Stomach (tissue), 9 donors: Measurements from ENCODE around the gene GUCY2C. TPM values are rescaled to one million over a fixed set of nuclear protein-coding genes. Genes with fewer than 3 reads are reported as not detected.

Source experiments
- DNase-seq, 2 donors: peaks; one replicate each; pipeline versions ENCODE4 v3.0.0 to v3.0.0-alpha.2; 2013 to 2019
- H3K27ac ChIP-seq, 5 donors: fragments of 200-600 bp in 4 of 5; sonication (generic) in 4 of 5; one replicate each; pipeline ENCODE4 v1.5.1; 2013 to 2019; ENCODE audit warnings: mild to moderate bottlenecking in 1 of 5, moderate library complexity in 1 of 5
- H3K27me3 ChIP-seq, 3 donors: fragments of 200-600 bp; sonication (generic); one replicate each; pipeline ENCODE4 v1.5.1; 2017 to 2019; ENCODE audit warnings: mixed run types in 1 of 3
- H3K36me3 ChIP-seq, 4 donors: fragments of 200-600 bp; sonication (generic); 1 replicate in 3 of 4; 2 replicates in 1 of 4; pipeline ENCODE4 v1.5.1; 2016 to 2019
- H3K4me1 ChIP-seq, 4 donors: fragments of 200-600 bp; sonication (generic); one replicate each; pipeline ENCODE4 v1.5.1; 2016 to 2019
- H3K4me3 ChIP-seq, 4 donors: fragments of 200-600 bp; sonication (generic) in 3 of 4; one replicate each; pipeline ENCODE4 v1.5.1; 2016 to 2019; ENCODE audit warnings: mild to moderate bottlenecking in 1 of 4
- H3K9me3 ChIP-seq, 4 donors: fragments of 200-600 bp; sonication (generic); one replicate each; pipeline ENCODE4 v1.5.1; 2016 to 2019
- CTCF ChIP-seq, 7 experiments: fragments of 450-650 bp in 4 of 7; fragments of 200-600 bp in 3 of 7; sonication (generic) in 3 of 7; IDR thresholded peaks; one replicate each; pipeline ENCODE4 v1.5.1; 2016 to 2019; ENCODE audit warnings: antibody characterized with exemption in 7 of 7, control low read depth in 2 of 7, mild to moderate bottlenecking in 1 of 7
- EP300 ChIP-seq: sonication (generic); formaldehyde crosslinking; IDR thresholded peaks from one replicate; pipeline ENCODE4 v1.6.1; 2017; ENCODE audit warnings: antibody characterized with exemption
- POLR2A ChIP-seq, 4 donors: fragments of 450-650 bp; IDR thresholded peaks; one replicate each; pipeline ENCODE4 v1.6.1; 2016; ENCODE audit warnings: antibody characterized with exemption in 4 of 4, control low read depth in 2 of 4, mild to moderate bottlenecking in 1 of 4, moderate library complexity in 1 of 4
- POLR2AphosphoS5 ChIP-seq, 3 donors: sonication (generic); formaldehyde crosslinking; IDR thresholded peaks; one replicate each; pipeline ENCODE4 v1.6.1; 2016; ENCODE audit warnings: antibody characterized with exemption in 3 of 3
- WGBS, 5 donors: extraction: QIAGEN DNeasy Blood & Tissue Kit in 3 of 5; methylation state at CpG; one replicate each; pipeline versions ENCODE4 v1.1.5 to v1.1.7; 2013 to 2018; 5-methylcytosine and 5-hydroxymethylcytosine counted together
- intact Hi-C: fragments of 100-400 bp; cut with DNase I; formaldehyde crosslinking; loops from one replicate; pipeline ENCODE4 v1.15.1; 2023; ENCODE audit warnings: low total_unique reads
- polyA plus RNA-seq, 3 donors: library from polyadenylated mRNA; stranded (reverse); fragments of 200-250 nt; gene quantifications; one replicate each; pipeline ENCODE4 v1.2.3, GENCODE V29; 2013
- total RNA-seq, 5 donors: library from RNA; depleted of rRNA; stranded (reverse); fragments of >200 nt; gene quantifications; one replicate each; pipeline versions ENCODE4 v1.1.0 to v1.2.3, GENCODE V29; 2014 to 2016
- donor health status: healthy with polysubstance abuse.
- donor health status: Bipolar disorder and iron deficiency.
- donor health status: healthy.

The GUCY2C gene
- total and polyA plus RNA-seq, 8 donors = 0.05 to 31.0 (median 1.4) TPM; not detected in 4

- Histone ChIP-seq H3K4me3 (no peak overlapping the region), H3K27ac (no peak overlapping the region), H3K36me3 (no peaks in the 10 kb centered on the region), H3K4me1 (peaks cover 0 to 22% (median 12%) of the 10 kb centered on the region in 4 donors), H3K27me3 (no peaks in the 10 kb centered on the region), H3K9me3 (no peaks in the 10 kb centered on the region)
- intact Hi-C loops = no loop called here
- DNase-seq = no peak
- no peak for TF ChIP-seq EP300
- WGBS, 5 donors = 63 to 80% (median 74%) methylated on average over 3 of the region's 3 CpGs
Measured at GRCh38 chr12:14571779-14572178, 124.6 kb downstream of the GUCY2C start.

GRCh38 chr12:14570231-14570630 is 126.2 kb downstream of the GUCY2C start:
- intact Hi-C loops = no loop called here
- H3K27me3 ChIP-seq = no peaks in the 10 kb centered on the region
- no peaks in the 10 kb centered on the region for H3K36me3 ChIP-seq
- DNase-seq = no peak
- TF ChIP-seq CTCF (IDR thresholded peaks at IDR 0.05) = no peak
- TF ChIP-seq EP300 = no peak
- TF ChIP-seq POLR2A (IDR thresholded peaks at IDR 0.05) = no peak
- no peak for TF ChIP-seq POLR2AphosphoS5 (IDR thresholded peaks at IDR 0.05)
- H3K4me3 ChIP-seq = no peak overlapping the region
- no peaks in the 10 kb centered on the region for H3K9me3 ChIP-seq
- no peak overlapping the region for H3K27ac ChIP-seq
- H3K4me1 ChIP-seq = peaks cover 0 to 33% (median 14%) of the 10 kb centered on the region in 4 donors
- 97 to 100% (median 100%) methylated on average over 1 of the region's 1 CpG for WGBS, 5 donors

GRCh38 chr12:14567351-14568162 is 128.8 kb downstream of the GUCY2C start, which contains the start of gene PLBD1:
PLBD1 (minus strand) TSS chr12:14567883; CDS start chr12:14567696, 187 bp downstream.
- WGBS, 5 donors = 4 to 13% (median 5%) methylated on average over 10 to 76 of the region's 76 CpGs
- H3K27me3 ChIP-seq = no peaks in the 10 kb centered on the region
- peak; percentile 77 to 89 for DNase-seq
- intact Hi-C loops = no loop called here
- peak within 1 kb of the TSS; percentile 55 to 63 (median 59) for H3K4me3 ChIP-seq
- peak within 1 kb of the TSS; percentile 60 to 85 (median 82) for H3K27ac ChIP-seq
- no peaks in the 10 kb centered on the region for H3K36me3 ChIP-seq
- peaks cover 0 to 59% (median 23%) of the 10 kb centered on the region in 4 donors for H3K4me1 ChIP-seq
- H3K9me3 ChIP-seq = no peaks in the 10 kb centered on the region
- TF ChIP-seq EP300 (no peak), POLR2A (IDR thresholded peaks at IDR 0.05) (no peak), POLR2AphosphoS5 (IDR thresholded peaks at IDR 0.05) (peak in 1 of 3 donors; percentile 50), CTCF (IDR thresholded peaks at IDR 0.05) (no peak)

- no peak for TF ChIP-seq POLR2AphosphoS5 (IDR thresholded peaks at IDR 0.05)
- Histone ChIP-seq H3K4me1 (peaks cover 0 to 83% (median 40%) of the 10 kb centered on the region in 4 donors), H3K27me3 (no peaks in the 10 kb centered on the region), H3K4me3 (no peak overlapping the region), H3K27ac (peak overlapping the region in 1 of 5 donors; percentile 8), H3K9me3 (no peaks in the 10 kb centered on the region), H3K36me3 (no peaks in the 10 kb centered on the region)
- no peak for DNase-seq
- intact Hi-C loops = no loop called here
- WGBS, 5 donors = 50 to 84% (median 65%) methylated on average over 2 of the region's 2 CpGs
Measured at GRCh38 chr12:14564336-14564959, 132.0 kb downstream of the GUCY2C start.

GRCh38 chr12:14563046-14563445 is 133.4 kb downstream of the GUCY2C start:
- Histone ChIP-seq H3K27me3 (no peaks in the 10 kb centered on the region), H3K36me3 (no peaks in the 10 kb centered on the region), H3K4me1 (peaks cover 0 to 72% (median 38%) of the 10 kb centered on the region in 4 donors), H3K27ac (peak overlapping the region in 3 of 5 donors; percentile 20 to 75 (median 37)), H3K4me3 (no peak overlapping the region), H3K9me3 (no peaks in the 10 kb centered on the region)
- TF ChIP-seq POLR2A (IDR thresholded peaks at IDR 0.05) (no peak), POLR2AphosphoS5 (IDR thresholded peaks at IDR 0.05) (peak in 1 of 3 donors; percentile 60), EP300 (no peak), CTCF (IDR thresholded peaks at IDR 0.05) (no peak)
- intact Hi-C loops = no loop called here
- WGBS, 5 donors = 31 to 55% (median 44%) methylated on average over 4 of the region's 4 CpGs
- peak; percentile 46 to 56 for DNase-seq
